SH-SY5Y (cell line): ENCODE data around the gene NCOR1.

Source experiments
- GATA2 ChIP-seq: IDR thresholded peaks from 2 replicates; pipeline ENCODE4 v1.6.1; 2011; ENCODE audit warnings: mild to moderate bottlenecking, low read depth, low read length
- GATA3 ChIP-seq: IDR thresholded peaks from 2 replicates; pipeline ENCODE4 v1.6.1; 2011; ENCODE audit warnings: low read depth, mild to moderate bottlenecking, low read length, moderate library complexity

Gene NCOR1

DNA sequence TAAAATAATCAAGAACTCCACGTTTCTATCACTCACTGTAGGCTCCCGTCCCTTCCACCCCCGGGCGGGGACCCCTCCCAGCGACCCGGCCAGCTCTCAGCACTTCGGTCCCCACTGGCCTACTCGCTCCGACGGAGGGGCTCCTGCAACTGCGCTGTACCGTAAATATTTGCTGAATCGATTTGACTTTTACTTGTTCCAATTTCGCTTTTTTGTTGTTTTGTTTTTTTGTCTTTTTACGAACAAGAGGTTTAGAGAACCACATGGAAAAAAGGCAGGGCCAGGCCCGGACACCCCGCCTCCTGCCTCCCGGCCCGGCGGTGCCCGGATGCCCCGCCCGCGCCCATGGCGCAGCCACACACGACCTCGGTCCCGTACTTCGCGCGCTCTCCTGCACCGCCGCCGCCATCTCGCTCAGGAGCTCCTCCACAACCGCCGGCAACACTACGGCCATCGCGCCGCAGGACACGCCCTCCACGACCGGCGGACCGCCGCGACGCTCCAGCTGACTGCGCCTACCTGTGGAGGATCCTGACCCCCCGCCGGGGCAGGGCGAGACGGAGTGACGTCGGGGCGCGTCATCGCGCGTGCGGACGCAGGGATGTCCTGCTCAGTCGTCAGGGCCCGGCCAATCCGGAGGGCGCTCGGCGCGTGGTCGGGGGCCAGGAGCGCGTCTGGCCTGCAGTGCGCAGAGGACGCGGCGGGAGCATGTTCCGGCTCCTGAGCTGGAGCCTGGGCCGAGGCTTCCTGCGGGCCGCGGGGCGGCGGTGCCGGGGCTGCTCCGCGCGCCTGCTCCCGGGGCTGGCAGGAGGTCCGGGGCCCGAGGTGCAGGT, 216.0 kb downstream of the NCOR1 start, which contains the start of the genes TTC19 and ZSWIM7:
Gene TTC19 (plus strand): TSS at position 684 of the 833 bp plus-strand sequence. CDS start 25 bp downstream, at position 709.
Gene ZSWIM7 (minus strand): TSS at position 564 of the 833 bp plus-strand sequence. CDS start 110 bp downstream, at position 454.
- TF ChIP-seq GATA2 (no peak), GATA3 (no peak)

DNA sequence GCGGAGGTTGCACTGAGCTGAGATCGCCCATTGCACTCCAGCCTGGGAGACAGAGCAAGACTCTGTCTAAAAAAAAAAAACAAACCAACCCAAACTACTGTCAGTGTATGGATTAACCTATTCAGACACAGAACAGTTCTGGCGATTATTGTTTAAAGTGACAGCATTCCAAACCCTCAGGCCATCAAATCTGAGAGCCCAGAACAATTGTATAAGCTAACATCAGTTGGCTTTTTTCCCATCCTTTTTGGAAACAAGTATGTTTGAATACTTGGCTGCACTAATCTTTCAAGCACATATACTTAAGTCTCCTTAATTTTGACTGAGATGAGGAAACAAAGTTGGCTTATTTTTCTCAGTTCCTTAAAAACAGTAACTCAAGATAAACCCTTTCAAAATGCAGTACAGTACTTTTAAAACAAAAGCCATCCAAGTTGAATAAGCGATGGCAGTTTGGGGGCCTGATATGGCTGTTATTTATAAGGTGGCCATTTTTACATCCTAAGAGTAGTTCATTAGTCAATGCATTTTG, 217.2 kb downstream of the NCOR1 start:
- no peak for TF ChIP-seq GATA2
- TF ChIP-seq GATA3, result no peak

DNA sequence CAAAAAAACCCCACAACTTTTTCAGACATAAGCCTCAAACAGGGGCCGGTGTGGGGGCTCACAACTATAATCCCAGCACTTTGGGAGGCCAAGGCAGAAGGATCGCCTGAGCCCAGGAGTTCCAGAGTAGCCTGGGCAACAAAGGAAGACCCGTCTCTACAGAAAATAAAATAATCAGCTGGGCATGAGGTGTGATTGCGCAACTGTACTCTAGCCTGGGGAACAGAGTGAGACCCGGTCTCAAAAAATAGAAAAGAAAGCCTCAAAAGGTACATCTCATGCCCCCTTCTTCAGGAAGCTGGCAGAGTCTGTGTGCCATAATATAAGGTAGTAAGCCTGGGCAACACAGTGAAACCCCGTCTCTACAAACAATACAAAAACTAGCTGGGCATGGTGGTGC, 219.0 kb downstream of the NCOR1 start:
- TF ChIP-seq GATA2 (no peak), GATA3 (no peak)

DNA sequence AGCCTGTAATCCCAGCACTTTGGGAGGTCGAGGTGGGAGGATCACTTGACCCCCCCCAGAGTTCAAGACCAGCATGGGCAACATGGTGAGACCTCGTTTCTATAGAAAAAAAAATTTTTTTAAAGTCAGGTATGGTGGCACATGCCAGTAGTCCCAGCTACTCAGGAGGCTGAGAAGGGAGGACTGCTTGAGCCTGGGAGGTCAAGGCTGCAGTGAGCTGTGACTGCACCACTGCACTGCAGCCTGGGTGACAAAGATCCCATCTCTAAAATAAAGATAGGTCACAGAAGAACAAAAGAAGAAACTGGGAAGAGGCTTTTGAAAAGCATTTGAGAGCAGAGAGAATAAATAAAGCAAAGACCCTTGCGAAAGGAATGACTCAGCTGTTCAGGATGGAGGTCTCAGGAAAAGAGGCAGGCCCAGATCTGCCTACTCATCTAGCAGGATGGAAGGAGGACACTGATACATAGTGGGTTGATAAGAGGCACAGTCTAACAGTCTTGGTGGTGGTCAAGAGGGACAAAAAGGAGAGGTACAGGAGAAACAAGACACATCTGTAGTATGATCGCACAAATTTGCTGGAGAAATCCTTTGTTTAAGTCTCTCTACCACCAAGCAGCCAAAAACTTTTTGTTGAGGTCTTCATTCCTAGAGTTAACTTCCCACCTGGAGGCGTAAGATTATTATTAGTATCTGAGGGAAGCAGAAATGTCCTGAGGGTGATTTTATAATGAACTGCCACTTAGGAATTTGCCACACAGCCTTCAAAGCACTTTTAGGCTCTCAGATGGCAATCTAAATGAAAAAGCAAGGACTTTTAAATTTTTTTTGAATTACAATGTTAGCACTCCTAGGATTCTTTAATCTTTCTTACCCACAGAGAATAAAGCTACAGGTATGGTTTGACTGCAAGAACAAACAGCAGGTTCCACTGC, 233.4 kb downstream of the NCOR1 start:
- TF ChIP-seq GATA2 (no peak), GATA3 (no peak)

DNA sequence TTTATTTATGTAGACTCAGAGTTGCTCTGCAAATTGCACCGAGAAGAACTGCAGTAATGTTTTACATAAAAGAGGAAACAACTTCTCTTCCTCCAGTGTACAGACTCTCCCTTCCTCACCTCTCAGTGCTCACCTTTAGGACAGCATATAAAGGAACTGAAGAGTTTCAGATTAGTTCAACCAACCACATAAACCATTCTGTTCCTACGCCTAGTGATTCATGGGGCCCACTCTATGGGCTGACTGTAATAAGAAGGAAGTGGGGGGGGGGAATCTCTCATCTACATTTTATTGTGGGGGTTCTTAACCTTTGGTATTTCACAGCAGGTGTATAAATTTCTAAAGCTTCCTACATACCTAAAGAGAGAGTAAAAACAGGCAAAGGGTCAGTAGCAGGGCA, 234.1 kb downstream of the NCOR1 start:
- TF ChIP-seq GATA2 (no peak), GATA3 (no peak)
